Prostate gland (tissue), 1 donor: ENCODE results near the gene ACACB.

ENCODE experiments used
- POLR2A ChIP-seq: fragments of 450-650 bp; IDR thresholded peaks from one replicate; pipeline ENCODE4 v1.6.1; 2016; ENCODE audit warnings: antibody characterized with exemption, mild to moderate bottlenecking
- POLR2AphosphoS5 ChIP-seq: sonication (generic); formaldehyde crosslinking; IDR thresholded peaks from one replicate; pipeline ENCODE4 v1.6.1; 2017; ENCODE audit warnings: antibody characterized with exemption

DNA sequence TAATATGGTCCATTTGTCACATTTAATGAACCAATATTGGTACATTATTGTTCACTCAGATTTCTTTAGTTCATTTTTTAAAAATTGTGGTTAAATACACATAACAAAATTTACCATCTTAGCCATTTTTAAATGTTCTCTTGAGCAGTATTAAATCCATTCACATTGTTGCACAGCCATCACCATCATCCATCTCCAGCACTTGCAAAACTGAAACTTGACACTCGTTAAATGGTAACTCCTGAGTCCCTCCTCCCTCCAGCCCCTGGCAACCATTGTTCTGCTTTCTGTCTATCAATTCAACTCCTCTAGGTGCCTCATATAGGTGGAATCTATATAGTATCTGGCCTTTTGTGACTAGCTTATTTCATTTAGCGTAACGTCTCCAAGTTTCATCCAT is 86.4 kb downstream of the ACACB start:
- TF ChIP-seq POLR2AphosphoS5 (no peak), POLR2A (no peak)
